Fibroblast of lung (primary cell): Measurements from ENCODE around the gene CCL26. TPM values are rescaled to one million over a fixed set of nuclear protein-coding genes. Genes with fewer than 3 reads are reported as not detected.

Experiments
- DNase-seq, 2 donors: peaks; one replicate each; pipeline versions ENCODE4 v3.0.0 to v3.0.0-alpha.2; 2010; ENCODE audit warnings: low read depth in 2 of 2
- H2AFZ ChIP-seq: 2 replicates; pipeline ENCODE4 v1.5.1; 2012; ENCODE audit warnings: low read length, control low read depth, inconsistent platforms
- H3K27ac ChIP-seq: 2 replicates; pipeline ENCODE4 v1.5.1; 2011; ENCODE audit warnings: low read length, control low read depth; ENCODE audit not compliant: insufficient read depth
- H3K27me3 ChIP-seq: 2 replicates; pipeline ENCODE4 v1.5.1; 2011; ENCODE audit warnings: mild to moderate bottlenecking, low read length; ENCODE audit not compliant: control insufficient read depth, insufficient read depth
- H3K36me3 ChIP-seq: 2 replicates; pipeline ENCODE4 v1.5.1; 2011; ENCODE audit warnings: low read length; ENCODE audit not compliant: control insufficient read depth, insufficient read depth
- H3K4me1 ChIP-seq: 2 replicates; pipeline ENCODE4 v1.5.1; 2011; ENCODE audit warnings: low read length; ENCODE audit not compliant: control insufficient read depth, insufficient read depth; ENCODE audit errors: extremely low read depth
- H3K4me2 ChIP-seq: 2 replicates; pipeline ENCODE4 v1.5.1; 2011; ENCODE audit warnings: low read length, control low read depth; ENCODE audit not compliant: insufficient read depth; ENCODE audit errors: extremely low read depth
- H3K4me3 ChIP-seq, 4 experiments: fragments of 200-600 bp in 1 of 4; sonication (generic) in 1 of 4; replicated peaks in 1 of 4; 2 replicates each; pipeline ENCODE4 v1.5.1; 2011 to 2016; ENCODE audit warnings: low read length in 4 of 4, low read depth in 3 of 4, mild to moderate bottlenecking in 3 of 4, control low read depth in 2 of 4, inconsistent platforms in 1 of 4, mixed read lengths in 1 of 4; ENCODE audit not compliant: insufficient read depth in 1 of 4; ENCODE audit errors: control extremely low read depth in 1 of 4
- H3K79me2 ChIP-seq: 2 replicates; pipeline ENCODE4 v1.5.1; 2012; ENCODE audit warnings: mild to moderate bottlenecking, low read length, inconsistent platforms; ENCODE audit not compliant: control insufficient read depth, insufficient read depth
- H3K9ac ChIP-seq: 2 replicates; pipeline ENCODE4 v1.5.1; 2011; ENCODE audit warnings: mild to moderate bottlenecking, low read length, control low read depth; ENCODE audit not compliant: insufficient read depth
- H3K9me3 ChIP-seq: 2 replicates; pipeline ENCODE4 v1.5.1; 2012; ENCODE audit warnings: low read depth, low read length; ENCODE audit not compliant: control insufficient read depth, insufficient read depth
- H4K20me1 ChIP-seq: 2 replicates; pipeline ENCODE4 v1.5.1; 2011; ENCODE audit warnings: low read length; ENCODE audit not compliant: control insufficient read depth, insufficient read depth; ENCODE audit errors: extremely low read depth
- EZH2 ChIP-seq: IDR thresholded peaks from 2 replicates; pipeline ENCODE4 v1.5.1; 2012; ENCODE audit warnings: low read length, control low read depth, mild to moderate bottlenecking; ENCODE audit errors: missing control alignments
- polyA plus RNA-seq, 2 donors: library from polyadenylated mRNA; depleted of rRNA in 1 of 2; stranded (reverse) in 1 of 2; unstranded in 1 of 2; fragments of >200 nt; gene quantifications; 2 replicates each; pipeline ENCODE4 v1.2.1, GENCODE V29; 2011 to 2012; ENCODE audit warnings: missing spikeins in 1 of 2
- total RNA-seq: library from RNA; depleted of rRNA; stranded (reverse); fragments of >200 nt; gene quantifications from 2 replicates; pipeline ENCODE4 v1.2.1, GENCODE V29; 2014
- TF ChIP-seq, protein P1 (sequence below), 2 donors: IDR thresholded peaks in 1 of 2; conservative IDR thresholded peaks in 1 of 2; 1 replicate in 1 of 2; 2 replicates in 1 of 2; pipeline ENCODE4 v1.5.1; 2011 to 2012; ENCODE audit warnings: low read length in 2 of 2, control low read depth in 1 of 2, inconsistent platforms in 1 of 2, low read depth in 1 of 2, mild to moderate bottlenecking in 1 of 2

CCL26 gene
- total and polyA plus RNA-seq, 2 donors (not counting 1 experiment from before 2014, with no cell fraction given) = 0.94 to 1.2 TPM

DNA sequence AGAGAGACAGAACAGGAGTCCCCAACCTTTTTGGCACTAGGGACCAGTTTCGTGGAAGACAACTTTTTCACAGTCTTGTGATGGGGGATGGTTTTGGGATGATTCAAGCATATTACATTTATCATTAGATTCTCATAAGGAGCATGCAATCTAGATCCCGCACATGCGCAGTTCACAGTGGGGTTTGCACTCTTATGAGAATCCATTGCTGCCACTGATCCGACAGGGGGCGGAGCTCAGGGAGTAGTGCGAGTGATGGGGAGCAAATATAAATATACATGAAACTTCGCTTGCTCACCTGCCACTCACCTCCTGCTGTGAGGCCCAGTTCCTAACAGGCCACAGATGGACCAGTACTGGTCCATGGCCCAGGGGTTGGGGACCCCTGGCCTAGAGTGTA is 14.2 kb downstream of the CCL26 start:
- TF ChIP-seq EZH2 = no peak

DNA sequence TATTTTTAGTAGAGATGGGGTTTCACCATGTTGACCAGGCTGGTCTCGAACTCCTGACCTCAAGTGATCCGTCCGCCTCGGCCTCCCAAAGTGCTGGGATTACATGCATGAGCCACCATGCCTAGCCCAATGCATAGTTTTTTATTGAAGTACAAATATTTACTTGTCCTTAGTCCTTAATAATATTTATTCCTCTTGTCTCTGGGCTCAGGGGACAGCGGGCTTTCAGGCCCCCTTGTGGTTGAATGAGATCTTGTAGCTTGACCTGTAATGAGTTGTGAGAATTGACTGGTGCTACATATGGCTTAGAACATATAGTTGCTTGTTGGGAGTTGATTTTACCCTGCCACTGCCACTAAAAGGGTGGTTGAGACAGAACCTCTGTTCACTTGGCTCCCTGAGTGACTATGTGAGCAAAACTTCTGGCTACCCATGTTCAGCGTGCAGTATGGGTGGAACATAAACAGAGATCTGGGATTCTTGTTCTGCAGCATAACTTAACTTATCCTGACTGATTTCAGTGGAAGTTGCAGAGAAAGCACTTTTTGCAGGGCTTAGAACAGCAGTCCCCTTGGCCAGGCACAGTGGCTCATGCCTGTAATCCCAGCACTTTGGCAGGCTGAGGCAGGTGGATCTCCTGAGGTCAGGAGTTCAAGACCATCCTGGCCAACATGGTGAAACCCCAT is 14.9 kb downstream of the CCL26 start:
- TF ChIP-seq, protein P1, sequence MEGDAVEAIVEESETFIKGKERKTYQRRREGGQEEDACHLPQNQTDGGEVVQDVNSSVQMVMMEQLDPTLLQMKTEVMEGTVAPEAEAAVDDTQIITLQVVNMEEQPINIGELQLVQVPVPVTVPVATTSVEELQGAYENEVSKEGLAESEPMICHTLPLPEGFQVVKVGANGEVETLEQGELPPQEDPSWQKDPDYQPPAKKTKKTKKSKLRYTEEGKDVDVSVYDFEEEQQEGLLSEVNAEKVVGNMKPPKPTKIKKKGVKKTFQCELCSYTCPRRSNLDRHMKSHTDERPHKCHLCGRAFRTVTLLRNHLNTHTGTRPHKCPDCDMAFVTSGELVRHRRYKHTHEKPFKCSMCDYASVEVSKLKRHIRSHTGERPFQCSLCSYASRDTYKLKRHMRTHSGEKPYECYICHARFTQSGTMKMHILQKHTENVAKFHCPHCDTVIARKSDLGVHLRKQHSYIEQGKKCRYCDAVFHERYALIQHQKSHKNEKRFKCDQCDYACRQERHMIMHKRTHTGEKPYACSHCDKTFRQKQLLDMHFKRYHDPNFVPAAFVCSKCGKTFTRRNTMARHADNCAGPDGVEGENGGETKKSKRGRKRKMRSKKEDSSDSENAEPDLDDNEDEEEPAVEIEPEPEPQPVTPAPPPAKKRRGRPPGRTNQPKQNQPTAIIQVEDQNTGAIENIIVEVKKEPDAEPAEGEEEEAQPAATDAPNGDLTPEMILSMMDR (conservative IDR thresholded peaks at IDR 0.05 in 1 of 2, IDR thresholded peaks at IDR 0.05 in 1 of 2; ENCODE audit: low read depth in 1 of 2, low read length in 2 of 2) = peak; percentile 38 to 61
- TF ChIP-seq EZH2 = no peak
- Histone ChIP-seq H3K36me3 (no peaks in the 10 kb centered on the region), H3K27ac (no peak overlapping the region), H3K4me3 (no peak overlapping the region), H3K27me3 (no peaks in the 10 kb centered on the region), H3K9me3 (no peaks in the 10 kb centered on the region), H3K9ac (no peak overlapping the region), H3K4me1 (no peaks in the 10 kb centered on the region), H4K20me1 (no peaks in the 10 kb centered on the region), H2AFZ (no peak overlapping the region), H3K79me2 (no peaks in the 10 kb centered on the region), H3K4me2 (no peak overlapping the region)
- DNase-seq = peak; percentile 24 to 65

More for the DNA sequence above, 14.2 kb downstream of the CCL26 start:
- no peaks in the 10 kb centered on the region for H3K4me1 ChIP-seq
- H3K4me2 ChIP-seq = no peak overlapping the region
- no peaks in the 10 kb centered on the region for H3K79me2 ChIP-seq
- no peak for DNase-seq
- H3K36me3 ChIP-seq = no peaks in the 10 kb centered on the region
- no peak overlapping the region for H2AFZ ChIP-seq
- no peak overlapping the region for H3K4me3 ChIP-seq
- H3K27ac ChIP-seq = no peak overlapping the region
- no peaks in the 10 kb centered on the region for H3K27me3 ChIP-seq
- H3K9ac ChIP-seq = no peak overlapping the region
- no peaks in the 10 kb centered on the region for H4K20me1 ChIP-seq
- no peaks in the 10 kb centered on the region for H3K9me3 ChIP-seq

DNA sequence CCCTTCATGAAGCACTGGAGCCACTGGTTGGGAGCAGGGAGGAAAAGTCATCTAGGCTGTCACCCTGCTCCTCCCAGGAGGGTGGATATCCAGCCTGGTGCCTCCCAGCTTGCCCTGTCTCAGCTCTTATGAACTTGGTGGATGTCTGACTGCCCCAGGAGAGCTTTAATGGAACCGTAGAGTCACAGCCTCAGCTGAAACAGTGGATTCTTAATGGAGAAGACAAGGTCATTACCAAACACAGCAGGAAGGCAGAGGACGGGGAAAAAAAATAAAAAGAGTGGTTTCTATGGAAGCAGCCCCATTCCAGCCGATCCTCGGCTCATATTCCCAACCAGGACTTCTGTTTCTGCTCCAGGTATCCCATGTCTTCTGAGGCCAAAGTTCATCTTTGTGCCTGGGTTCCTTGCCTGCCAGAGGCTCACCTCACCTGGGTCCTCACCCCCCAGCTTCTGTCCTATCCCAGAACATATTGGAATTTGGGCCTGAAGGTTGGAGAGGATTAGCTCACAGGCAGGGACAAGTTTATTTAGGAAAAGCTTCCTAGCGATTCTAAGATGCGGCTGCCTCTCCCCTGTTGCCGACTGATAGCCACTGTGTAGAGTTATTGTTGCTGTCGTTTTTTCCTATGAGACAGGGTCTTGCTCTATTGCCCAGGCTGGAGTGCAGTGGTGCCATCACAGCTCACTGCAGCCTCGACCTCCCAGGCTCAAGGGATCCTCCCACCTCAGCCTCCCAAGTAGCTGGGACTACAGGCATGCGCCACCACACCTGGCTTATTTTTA is 15.6 kb downstream of the CCL26 start:
- Histone ChIP-seq H3K4me1 (no peaks in the 10 kb centered on the region), H3K27me3 (no peaks in the 10 kb centered on the region), H4K20me1 (no peaks in the 10 kb centered on the region), H3K9ac (no peak overlapping the region), H3K79me2 (no peaks in the 10 kb centered on the region), H3K4me3 (no peak overlapping the region), H2AFZ (no peak overlapping the region), H3K36me3 (no peaks in the 10 kb centered on the region), H3K9me3 (no peaks in the 10 kb centered on the region), H3K4me2 (no peak overlapping the region), H3K27ac (no peak overlapping the region)
- DNase-seq = no peak
- TF ChIP-seq, protein P1 (conservative IDR thresholded peaks at IDR 0.05 in 1 of 2, IDR thresholded peaks at IDR 0.05 in 1 of 2; ENCODE audit: low read depth in 1 of 2, low read length in 2 of 2) = no peak
- no peak for TF ChIP-seq EZH2
